Loucy (cell line): ENCODE results near the gene IBA57.

Source experiments
- H2AFZ ChIP-seq: fragments of 200-600 bp; sonication (generic); 2 replicates; pipeline ENCODE4 v1.6.0; 2016; ENCODE audit warnings: antibody characterized with exemption, mild to moderate bottlenecking, low read length, moderate library complexity
- H3F3A ChIP-seq: fragments of 200-600 bp; 2 replicates; pipeline ENCODE4 v1.6.0; 2016; ENCODE audit warnings: antibody characterized with exemption, low read depth, mild to moderate bottlenecking
- H3K27me3 ChIP-seq: fragments of 200-600 bp; sonication (generic); 2 replicates; pipeline ENCODE4 v1.6.1; 2014; ENCODE audit warnings: low read length, mild to moderate bottlenecking; ENCODE audit not compliant: insufficient read depth, poor library complexity, severe bottlenecking
- H3K36me3 ChIP-seq: fragments of 200-600 bp; sonication (generic); 2 replicates; pipeline ENCODE4 v1.6.1; 2016; ENCODE audit warnings: low read length; ENCODE audit not compliant: insufficient read depth
- H3K4me1 ChIP-seq: fragments of 200-600 bp; sonication (generic); 2 replicates; pipeline ENCODE4 v1.5.1; 2014; ENCODE audit warnings: low read length, mild to moderate bottlenecking; ENCODE audit not compliant: insufficient read depth, poor library complexity, severe bottlenecking
- H3K4me2 ChIP-seq: fragments of 200-600 bp; sonication (generic); 2 replicates; pipeline ENCODE4 v1.6.0; 2014; ENCODE audit warnings: antibody characterized with exemption, low read length, low read depth, mild to moderate bottlenecking; ENCODE audit not compliant: poor library complexity, severe bottlenecking
- H3K4me3 ChIP-seq: fragments of 200-600 bp; sonication (generic); 2 replicates; pipeline ENCODE4 v1.5.1; 2014; ENCODE audit warnings: low read length, mild to moderate bottlenecking, mixed read lengths; ENCODE audit not compliant: poor library complexity, severe bottlenecking
- H3K79me2 ChIP-seq: fragments of 200-600 bp; sonication (generic); 2 replicates; pipeline ENCODE4 v1.6.1; 2014; ENCODE audit warnings: low read length; ENCODE audit not compliant: insufficient read depth
- H3K9ac ChIP-seq: fragments of 200-600 bp; sonication (generic); 2 replicates; pipeline ENCODE4 v1.6.0; 2014; ENCODE audit warnings: mild to moderate bottlenecking, low read depth, low read length, moderate library complexity; ENCODE audit not compliant: poor library complexity, severe bottlenecking
- H3K9me2 ChIP-seq: fragments of 200-600 bp; sonication (generic); replicated peaks from 2 replicates; pipeline ENCODE4 v1.6.1; 2016; ENCODE audit warnings: low read depth, low read length, mixed read lengths
- H3K9me3 ChIP-seq: fragments of 200-600 bp; sonication (generic); 2 replicates; pipeline ENCODE4 v1.6.1; 2014; ENCODE audit warnings: mild to moderate bottlenecking, antibody characterized with exemption, low read length, low read depth; ENCODE audit not compliant: insufficient read depth
- H4K20me1 ChIP-seq: fragments of 200-600 bp; sonication (generic); 2 replicates; pipeline ENCODE4 v1.6.0; 2014; ENCODE audit warnings: antibody characterized with exemption, low read length, mild to moderate bottlenecking; ENCODE audit not compliant: insufficient read depth, poor library complexity, severe bottlenecking
- EZH2phosphoT487 ChIP-seq: fragments of 200-600 bp; IDR thresholded peaks from 2 replicates; pipeline ENCODE4 v1.6.1; 2018; ENCODE audit warnings: antibody characterized with exemption, mild to moderate bottlenecking, moderate library complexity, borderline replicate concordance
- TF ChIP-seq, protein P1 (sequence below): fragments of 200-600 bp; sonication (generic); conservative IDR thresholded peaks from 2 replicates; pipeline ENCODE4 v1.5.1; 2014; ENCODE audit warnings: mild to moderate bottlenecking, antibody characterized with exemption, low read length

IBA57 gene

DNA sequence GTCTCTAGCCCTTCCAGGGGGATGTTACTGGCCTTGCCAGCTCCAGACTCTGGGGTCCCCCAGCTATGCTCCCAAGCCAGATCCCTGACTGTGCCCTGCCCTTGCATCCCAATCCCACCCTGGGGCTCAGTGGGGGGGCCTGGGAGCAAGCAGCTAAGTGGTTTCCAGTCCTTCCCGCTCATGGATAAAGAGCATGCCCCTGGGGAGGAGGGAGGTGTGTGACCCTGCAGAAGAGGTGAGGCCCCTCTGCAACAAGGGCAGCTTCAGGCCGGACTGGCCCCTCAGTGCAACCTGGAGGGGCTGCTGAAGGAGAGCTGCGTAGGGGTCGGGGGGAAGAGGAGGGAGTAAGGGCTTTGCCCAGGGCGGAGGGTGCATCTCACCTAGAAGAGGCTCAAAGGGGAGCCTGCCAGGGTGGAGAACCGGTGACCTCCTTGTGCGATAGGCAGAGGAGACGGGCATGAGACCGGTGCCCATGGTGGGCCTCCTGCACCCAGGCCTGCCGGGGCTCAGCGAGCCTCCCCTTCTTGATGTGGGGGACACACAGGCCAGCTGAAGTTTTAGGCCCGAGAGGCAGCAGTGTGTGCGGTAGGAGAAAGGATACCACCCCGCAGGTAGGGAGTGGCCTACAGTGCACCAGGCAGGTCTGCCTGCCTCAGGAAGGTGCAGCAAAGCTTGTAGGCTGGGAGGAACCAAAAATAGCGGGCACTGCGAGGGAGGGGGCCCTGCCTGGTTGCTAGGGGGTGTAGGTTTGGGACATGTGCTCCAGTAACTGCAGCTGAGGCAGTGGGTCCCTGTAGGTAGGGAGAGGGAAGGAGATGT lies 45.3 kb downstream of the IBA57 start:
- H3K27me3 ChIP-seq = no peaks in the 10 kb centered on the region
- TF ChIP-seq, protein P1, sequence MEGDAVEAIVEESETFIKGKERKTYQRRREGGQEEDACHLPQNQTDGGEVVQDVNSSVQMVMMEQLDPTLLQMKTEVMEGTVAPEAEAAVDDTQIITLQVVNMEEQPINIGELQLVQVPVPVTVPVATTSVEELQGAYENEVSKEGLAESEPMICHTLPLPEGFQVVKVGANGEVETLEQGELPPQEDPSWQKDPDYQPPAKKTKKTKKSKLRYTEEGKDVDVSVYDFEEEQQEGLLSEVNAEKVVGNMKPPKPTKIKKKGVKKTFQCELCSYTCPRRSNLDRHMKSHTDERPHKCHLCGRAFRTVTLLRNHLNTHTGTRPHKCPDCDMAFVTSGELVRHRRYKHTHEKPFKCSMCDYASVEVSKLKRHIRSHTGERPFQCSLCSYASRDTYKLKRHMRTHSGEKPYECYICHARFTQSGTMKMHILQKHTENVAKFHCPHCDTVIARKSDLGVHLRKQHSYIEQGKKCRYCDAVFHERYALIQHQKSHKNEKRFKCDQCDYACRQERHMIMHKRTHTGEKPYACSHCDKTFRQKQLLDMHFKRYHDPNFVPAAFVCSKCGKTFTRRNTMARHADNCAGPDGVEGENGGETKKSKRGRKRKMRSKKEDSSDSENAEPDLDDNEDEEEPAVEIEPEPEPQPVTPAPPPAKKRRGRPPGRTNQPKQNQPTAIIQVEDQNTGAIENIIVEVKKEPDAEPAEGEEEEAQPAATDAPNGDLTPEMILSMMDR = no peak
- no peak for TF ChIP-seq EZH2phosphoT487
- H3K9me3 ChIP-seq = no peaks in the 10 kb centered on the region
- H3K36me3 ChIP-seq = no peaks in the 10 kb centered on the region
- H3K4me3 ChIP-seq = no peak overlapping the region
- no peaks in the 10 kb centered on the region for H3K79me2 ChIP-seq
- peaks cover 3% of the 10 kb centered on the region for H3K4me1 ChIP-seq
- H3K9me2 ChIP-seq = no peaks in the 10 kb centered on the region
- no peak overlapping the region for H3K4me2 ChIP-seq
- H3K9ac ChIP-seq = no peak overlapping the region
- H3F3A ChIP-seq = no peaks in the 10 kb centered on the region
- no peak overlapping the region for H2AFZ ChIP-seq
- no peaks in the 10 kb centered on the region for H4K20me1 ChIP-seq

DNA sequence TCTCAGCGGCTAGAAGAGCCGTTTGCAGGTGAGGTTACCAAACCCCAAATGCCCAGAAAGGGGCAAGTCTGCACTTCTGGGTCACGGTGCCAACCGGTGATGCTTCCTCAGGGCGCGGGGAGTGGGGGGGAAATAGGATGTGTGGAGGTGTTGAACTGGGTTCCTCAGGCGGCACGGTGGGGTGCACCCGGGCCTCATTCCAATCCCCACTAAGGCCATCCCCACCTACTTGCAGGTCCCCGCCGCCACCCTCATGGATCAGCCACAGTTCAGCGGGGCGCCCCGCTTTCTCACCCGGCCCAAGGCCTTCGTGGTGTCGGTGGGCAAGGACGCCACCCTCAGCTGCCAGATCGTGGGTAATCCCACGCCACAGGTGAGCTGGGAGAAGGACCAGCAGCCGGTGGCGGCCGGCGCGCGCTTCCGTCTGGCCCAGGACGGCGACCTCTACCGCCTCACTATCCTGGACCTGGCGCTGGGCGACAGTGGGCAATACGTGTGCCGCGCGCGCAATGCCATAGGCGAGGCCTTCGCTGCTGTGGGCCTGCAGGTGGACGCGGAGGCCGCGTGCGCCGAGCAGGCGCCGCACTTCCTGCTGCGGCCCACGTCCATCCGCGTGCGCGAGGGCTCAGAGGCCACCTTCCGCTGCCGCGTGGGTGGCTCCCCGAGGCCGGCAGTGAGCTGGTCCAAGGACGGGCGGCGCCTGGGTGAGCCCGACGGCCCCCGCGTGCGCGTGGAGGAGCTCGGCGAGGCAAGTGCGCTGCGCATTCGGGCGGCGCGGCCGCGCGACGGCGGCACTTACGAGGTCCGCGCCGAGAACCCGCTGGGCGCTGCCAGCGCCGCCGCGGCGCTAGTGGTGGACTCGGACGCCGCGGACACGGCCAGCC lies 46.2 kb downstream of the IBA57 start:
- H3K9me3 ChIP-seq = no peaks in the 10 kb centered on the region
- no peak for TF ChIP-seq EZH2phosphoT487
- TF ChIP-seq, protein P1 = no peak
- no peak overlapping the region for H2AFZ ChIP-seq
- H3K4me2 ChIP-seq = no peak overlapping the region
- no peak overlapping the region for H3K9ac ChIP-seq
- H3K79me2 ChIP-seq = no peaks in the 10 kb centered on the region
- H4K20me1 ChIP-seq = no peaks in the 10 kb centered on the region
- peaks cover 3% of the 10 kb centered on the region for H3K4me1 ChIP-seq
- H3K4me3 ChIP-seq = no peak overlapping the region
- no peaks in the 10 kb centered on the region for H3K27me3 ChIP-seq
- H3K9me2 ChIP-seq = no peaks in the 10 kb centered on the region
- H3F3A ChIP-seq = no peaks in the 10 kb centered on the region
- H3K36me3 ChIP-seq = no peaks in the 10 kb centered on the region

DNA sequence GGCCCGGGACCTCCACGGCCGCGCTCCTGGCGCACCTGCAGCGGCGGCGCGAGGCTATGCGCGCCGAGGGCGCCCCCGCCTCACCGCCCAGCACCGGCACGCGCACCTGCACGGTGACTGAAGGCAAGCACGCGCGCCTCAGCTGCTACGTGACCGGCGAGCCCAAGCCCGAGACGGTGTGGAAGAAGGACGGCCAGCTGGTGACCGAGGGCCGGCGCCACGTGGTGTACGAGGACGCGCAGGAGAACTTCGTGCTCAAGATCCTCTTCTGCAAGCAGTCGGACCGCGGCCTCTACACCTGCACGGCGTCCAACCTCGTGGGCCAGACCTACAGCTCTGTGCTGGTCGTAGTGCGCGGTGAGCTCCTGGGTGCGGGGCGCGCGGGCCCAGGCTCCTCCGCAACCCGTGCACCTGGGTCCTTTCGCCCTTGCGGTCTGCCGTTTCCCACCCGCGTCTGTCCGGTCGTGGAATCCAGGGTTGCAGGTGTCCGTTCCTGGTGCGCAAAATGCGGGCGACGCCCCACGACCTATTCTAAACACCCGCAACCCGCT lies 46.9 kb downstream of the IBA57 start:
- H4K20me1 ChIP-seq = no peaks in the 10 kb centered on the region
- no peaks in the 10 kb centered on the region for H3K79me2 ChIP-seq
- no peak overlapping the region for H3K9ac ChIP-seq
- no peaks in the 10 kb centered on the region for H3K36me3 ChIP-seq
- TF ChIP-seq, protein P1 = no peak
- TF ChIP-seq EZH2phosphoT487 = no peak
- H2AFZ ChIP-seq = no peak overlapping the region
- H3K4me1 ChIP-seq = peaks cover 3% of the 10 kb centered on the region
- no peaks in the 10 kb centered on the region for H3K27me3 ChIP-seq
- no peaks in the 10 kb centered on the region for H3K9me2 ChIP-seq
- no peak overlapping the region for H3K4me2 ChIP-seq
- no peaks in the 10 kb centered on the region for H3F3A ChIP-seq
- H3K9me3 ChIP-seq = no peaks in the 10 kb centered on the region
- H3K4me3 ChIP-seq = no peak overlapping the region
